PC-3 (cell line): ENCODE results near the gene C16orf54.

ENCODE experiments used
- EZH2 ChIP-seq: fragments of 300-600 bp; sonication (generic); IDR thresholded peaks from one replicate; pipeline ENCODE4 v1.6.1; 2017; ENCODE audit warnings: antibody characterized with exemption, mild to moderate bottlenecking, low read length; ENCODE audit not compliant: unreplicated experiment
- TF ChIP-seq, protein P1 (sequence below): fragments of 300-600 bp; sonication (generic); conservative IDR thresholded peaks from 2 replicates; pipeline ENCODE4 v1.5.1; 2017; ENCODE audit warnings: antibody characterized with exemption, low read depth, mild to moderate bottlenecking, low read length

DNA sequence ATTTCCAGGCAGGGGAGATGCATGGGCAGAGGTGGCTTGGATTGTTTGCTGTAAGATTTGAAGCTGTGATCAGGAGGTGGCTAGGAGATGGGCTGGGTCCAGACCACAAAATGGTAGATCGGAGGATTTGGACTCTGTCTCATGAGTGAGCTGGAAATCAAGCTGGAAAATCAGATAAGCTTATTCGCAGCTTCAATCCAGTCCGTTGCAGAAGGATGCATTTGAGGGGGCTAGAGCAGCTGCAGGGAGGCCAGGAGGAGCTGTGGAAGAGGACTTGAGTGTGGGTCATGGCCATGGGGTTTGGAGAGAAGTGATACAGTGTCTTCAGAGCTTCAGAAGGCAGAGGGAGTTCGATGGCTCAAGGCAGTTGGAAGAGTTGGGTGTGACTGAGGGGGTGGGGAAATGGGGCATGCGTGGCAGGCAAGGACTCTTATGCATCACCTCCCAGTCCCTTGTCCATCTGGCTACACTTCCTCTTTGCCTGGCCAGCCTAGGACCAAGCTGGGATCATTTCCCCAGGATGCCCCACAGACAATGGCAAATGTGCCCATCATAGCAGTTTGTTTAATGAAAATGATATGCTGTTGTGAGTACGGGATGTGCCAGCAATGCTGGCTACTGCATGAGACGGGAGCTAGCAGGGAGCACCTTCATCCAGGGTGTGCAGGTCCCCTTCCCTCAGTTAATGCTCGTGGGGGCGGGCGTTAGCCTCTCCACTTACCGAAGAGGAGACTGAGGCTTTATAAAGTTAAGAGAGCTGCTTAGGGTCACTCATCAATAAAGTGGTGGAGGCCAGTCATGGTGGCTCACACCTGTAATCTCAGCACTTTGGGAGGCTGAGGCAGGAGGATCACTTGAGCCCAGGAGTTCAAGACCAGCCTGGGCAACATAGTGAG lies 46.2 kb downstream of the C16orf54 start:
- TF ChIP-seq, protein P1, sequence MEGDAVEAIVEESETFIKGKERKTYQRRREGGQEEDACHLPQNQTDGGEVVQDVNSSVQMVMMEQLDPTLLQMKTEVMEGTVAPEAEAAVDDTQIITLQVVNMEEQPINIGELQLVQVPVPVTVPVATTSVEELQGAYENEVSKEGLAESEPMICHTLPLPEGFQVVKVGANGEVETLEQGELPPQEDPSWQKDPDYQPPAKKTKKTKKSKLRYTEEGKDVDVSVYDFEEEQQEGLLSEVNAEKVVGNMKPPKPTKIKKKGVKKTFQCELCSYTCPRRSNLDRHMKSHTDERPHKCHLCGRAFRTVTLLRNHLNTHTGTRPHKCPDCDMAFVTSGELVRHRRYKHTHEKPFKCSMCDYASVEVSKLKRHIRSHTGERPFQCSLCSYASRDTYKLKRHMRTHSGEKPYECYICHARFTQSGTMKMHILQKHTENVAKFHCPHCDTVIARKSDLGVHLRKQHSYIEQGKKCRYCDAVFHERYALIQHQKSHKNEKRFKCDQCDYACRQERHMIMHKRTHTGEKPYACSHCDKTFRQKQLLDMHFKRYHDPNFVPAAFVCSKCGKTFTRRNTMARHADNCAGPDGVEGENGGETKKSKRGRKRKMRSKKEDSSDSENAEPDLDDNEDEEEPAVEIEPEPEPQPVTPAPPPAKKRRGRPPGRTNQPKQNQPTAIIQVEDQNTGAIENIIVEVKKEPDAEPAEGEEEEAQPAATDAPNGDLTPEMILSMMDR: no peak
- no peak for TF ChIP-seq EZH2
